NCI-H146 treated with DMSO at 0.1 percent for 48 hours (cell line): Measurements from ENCODE around the gene SPAG6.

Source experiments
- DNase-seq: peaks from one replicate; lab custom pipeline; 2025; ENCODE audit not compliant: unreplicated experiment; lab: John Stamatoyannopoulos, UW

The SPAG6 gene

GRCh38 chr10:22321924-22322640 lies 23.2 kb upstream of the SPAG6 start:
- DNase-seq = peak; percentile 32

GRCh38 chr10:22322641-22323160 lies 22.6 kb upstream of the SPAG6 start:
- DNase-seq = no peak

GRCh38 chr10:22323538-22324305 lies 21.6 kb upstream of the SPAG6 start:
- no peak for DNase-seq

GRCh38 chr10:22324413-22324812 lies 20.9 kb upstream of the SPAG6 start:
- DNase-seq = no peak

- no peak for DNase-seq
Observed at GRCh38 chr10:22324893-22325271, 20.4 kb upstream of the SPAG6 start.

- peak; percentile 65 for DNase-seq
Observed at GRCh38 chr10:22325272-22326144, 19.8 kb upstream of the SPAG6 start.

- no peak for DNase-seq
Observed at GRCh38 chr10:22326145-22326702, 19.1 kb upstream of the SPAG6 start.

- DNase-seq = no peak
Observed at GRCh38 chr10:22329150-22329549, 16.1 kb upstream of the SPAG6 start.

- no peak for DNase-seq
Observed at GRCh38 chr10:22332116-22332692, 13.1 kb upstream of the SPAG6 start.

GRCh38 chr10:22333167-22333974 lies 11.9 kb upstream of the SPAG6 start:
- no peak for DNase-seq

- no peak for DNase-seq
Observed at GRCh38 chr10:22333975-22334282, 11.4 kb upstream of the SPAG6 start.

- DNase-seq = no peak
Observed at GRCh38 chr10:22334414-22335172, 10.7 kb upstream of the SPAG6 start.

GRCh38 chr10:22335173-22335933 lies 9.9 kb upstream of the SPAG6 start:
- no peak for DNase-seq

- no peak for DNase-seq
Observed at GRCh38 chr10:22338185-22338900, 7.0 kb upstream of the SPAG6 start.

- DNase-seq = no peak
Observed at GRCh38 chr10:22338931-22339330, 6.4 kb upstream of the SPAG6 start.

GRCh38 chr10:22339761-22340328 lies 5.5 kb upstream of the SPAG6 start:
- no peak for DNase-seq

GRCh38 chr10:22340329-22341189 lies 4.7 kb upstream of the SPAG6 start:
- peak; percentile 81 for DNase-seq
